Stimulated activated CD8-positive, alpha-beta memory T cell treated with anti-CD3 and anti-CD28 coated beads, Interleukin-4, amount 100 ng/mL, for 48 hours (primary cell): ENCODE results near the gene DLG3.

Source experiments
- DNase-seq: peaks from one replicate; pipeline ENCODE4 v3.0.0-alpha.2; 2020

Gene DLG3

DNA sequence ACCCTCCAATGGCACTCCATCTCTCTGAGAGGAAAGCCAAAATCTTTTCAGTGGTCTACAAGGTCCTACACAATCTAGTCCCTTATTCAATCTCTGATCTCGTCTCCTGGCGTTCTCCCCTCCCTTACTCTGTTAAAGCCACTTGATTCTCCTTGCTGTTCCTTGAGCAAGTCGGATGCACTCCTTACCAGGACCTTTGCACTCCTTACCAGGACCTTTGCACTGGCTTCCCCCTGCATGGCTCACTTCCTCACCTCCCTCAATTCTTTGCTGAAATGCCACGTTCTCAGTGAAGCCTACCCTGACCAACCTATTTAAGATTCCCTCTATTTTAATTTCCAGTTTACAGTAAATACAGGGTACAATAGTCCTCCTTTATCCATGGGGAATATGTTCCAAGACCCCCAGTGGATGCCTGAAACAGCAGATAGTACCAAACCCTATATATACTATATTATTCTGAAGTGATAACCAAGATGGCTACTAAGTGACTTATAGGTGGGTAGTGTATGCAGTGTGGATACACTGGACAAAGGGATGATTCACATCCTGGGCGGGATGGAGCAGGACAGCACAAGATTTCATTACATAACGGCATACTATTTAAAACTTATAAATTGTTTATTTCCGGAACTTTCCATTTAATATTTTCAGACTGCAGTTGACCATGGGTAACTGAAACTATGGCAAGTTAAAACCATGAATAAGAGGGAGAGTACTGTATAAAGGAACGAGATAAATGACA, 6.5 kb upstream of the DLG3 start:
- DNase-seq: no peak

- DNase-seq: no peak
Measured at GRCh38 chrX:70439016-70439415, 5.6 kb upstream of the DLG3 start.

DNA sequence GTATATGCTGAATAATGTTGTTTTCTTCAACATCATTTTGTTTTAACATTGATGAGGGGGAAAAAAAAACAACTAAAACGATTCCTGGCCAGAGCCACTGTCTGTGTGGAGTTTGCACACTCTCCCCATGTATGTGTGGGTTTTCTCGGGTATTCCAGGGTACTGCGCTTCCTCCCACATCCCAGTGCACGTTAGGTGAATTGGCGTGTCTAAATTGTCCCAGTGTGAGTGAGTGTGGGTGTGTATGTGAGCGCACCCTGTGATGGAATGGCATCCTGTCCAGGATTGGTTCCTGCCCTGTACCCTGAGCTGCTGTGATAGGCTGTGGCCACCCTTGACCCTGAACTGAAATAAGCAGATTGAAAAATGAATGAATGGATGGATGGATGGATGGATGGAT, 2.4 kb upstream of the DLG3 start:
- DNase-seq: no peak

DNA sequence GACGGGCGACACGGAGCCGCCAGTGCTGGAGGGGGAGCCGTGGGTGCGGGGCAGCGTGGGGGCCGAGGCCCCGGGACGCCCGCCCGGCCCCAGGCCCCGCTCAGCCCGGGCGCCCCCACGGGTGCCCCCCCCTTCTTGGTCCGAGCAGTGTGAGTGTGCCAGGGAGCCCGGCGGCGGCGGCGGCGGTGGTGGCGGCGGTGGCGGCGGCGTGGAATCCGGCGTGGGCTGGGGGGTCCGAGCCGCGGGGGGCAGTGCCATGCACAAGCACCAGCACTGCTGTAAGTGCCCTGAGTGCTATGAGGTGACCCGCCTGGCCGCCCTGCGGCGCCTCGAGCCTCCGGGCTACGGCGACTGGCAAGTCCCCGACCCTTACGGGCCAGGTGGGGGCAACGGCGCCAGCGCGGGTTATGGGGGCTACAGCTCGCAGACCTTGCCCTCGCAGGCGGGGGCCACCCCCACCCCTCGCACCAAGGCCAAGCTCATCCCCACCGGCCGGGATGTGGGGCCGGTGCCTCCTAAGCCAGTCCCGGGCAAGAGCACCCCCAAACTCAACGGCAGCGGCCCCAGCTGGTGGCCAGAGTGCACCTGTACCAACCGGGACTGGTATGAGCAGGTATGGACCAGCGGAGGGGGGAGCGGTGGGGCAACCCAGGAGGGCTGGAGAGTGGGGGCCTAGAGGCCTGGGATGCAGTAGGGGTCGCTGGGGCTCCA, 466 bp downstream of the DLG3 start:
- no peak for DNase-seq

DNA sequence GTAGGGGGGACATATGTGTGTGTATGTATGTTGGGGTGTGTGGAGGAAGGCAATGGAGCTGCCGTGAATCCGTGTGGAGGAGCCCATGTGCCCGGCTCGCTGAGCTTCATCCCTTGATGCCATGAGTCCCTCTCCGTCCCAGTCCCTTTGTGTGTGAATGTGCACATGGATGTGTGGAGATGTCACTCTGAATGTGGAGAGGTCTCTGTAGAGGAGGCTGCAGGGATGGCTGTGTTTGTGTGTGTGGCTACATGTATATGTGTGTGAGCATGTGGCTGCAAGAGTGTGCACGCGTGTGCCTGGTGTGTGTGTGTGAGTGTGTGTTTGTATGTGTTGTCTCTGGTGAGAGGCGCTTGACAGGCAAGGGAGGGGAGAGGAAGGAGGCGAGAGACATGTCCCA, 1.3 kb downstream of the DLG3 start:
- no peak for DNase-seq

DNA sequence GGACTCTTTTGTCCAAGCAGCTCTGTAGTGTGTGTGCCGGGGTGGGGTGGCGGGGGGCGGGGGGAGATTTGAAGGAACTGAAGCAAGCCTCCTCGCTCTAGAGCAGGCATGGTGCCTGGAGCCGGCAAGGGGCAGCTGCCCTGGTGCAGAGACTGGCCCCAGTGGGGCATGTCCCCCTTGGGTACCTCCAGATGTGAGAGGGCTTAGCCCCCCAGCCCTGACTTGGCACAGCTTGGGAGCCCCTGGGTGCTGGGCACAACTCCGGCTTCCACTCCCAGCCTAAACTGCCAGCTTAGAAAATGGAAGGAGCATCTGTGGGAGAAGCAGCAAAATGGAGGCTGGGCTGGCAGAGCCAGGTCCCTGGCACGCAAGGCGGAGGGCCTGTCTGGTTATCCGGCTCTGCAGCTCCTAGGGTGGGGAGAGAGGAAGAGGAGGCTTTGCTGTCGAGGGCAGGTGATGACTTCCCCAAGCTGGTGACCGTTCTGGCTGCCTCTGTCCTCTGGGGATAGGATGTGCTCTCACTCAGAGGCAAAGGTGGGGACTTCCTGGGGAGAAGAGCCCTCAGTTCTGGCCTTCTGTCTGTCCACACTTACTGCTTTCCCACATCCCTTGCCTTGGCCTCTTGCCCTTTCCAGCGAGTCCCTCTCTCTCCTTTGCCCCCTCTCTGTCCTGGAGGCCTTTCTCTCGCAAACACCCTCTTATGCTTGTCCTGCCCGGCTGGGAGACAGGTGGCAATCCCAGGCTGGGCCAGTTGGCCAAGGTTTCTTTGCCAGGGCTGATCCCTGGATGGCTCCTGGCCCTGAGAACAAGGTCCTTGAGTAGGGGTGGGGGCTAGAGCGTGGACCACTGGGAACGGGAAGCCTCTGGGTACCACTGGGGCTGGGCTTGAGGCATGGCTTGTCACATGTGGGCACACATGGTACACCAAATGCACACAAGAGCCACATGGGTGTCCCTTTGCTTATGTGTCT, 2.0 kb downstream of the DLG3 start:
- DNase-seq: no peak

GRCh38 chrX:70449457-70449966, 4.9 kb downstream of the DLG3 start:
- DNase-seq: no peak

GRCh38 chrX:70452143-70452733, 7.6 kb downstream of the DLG3 start:
- peak; percentile 74 for DNase-seq

DNA sequence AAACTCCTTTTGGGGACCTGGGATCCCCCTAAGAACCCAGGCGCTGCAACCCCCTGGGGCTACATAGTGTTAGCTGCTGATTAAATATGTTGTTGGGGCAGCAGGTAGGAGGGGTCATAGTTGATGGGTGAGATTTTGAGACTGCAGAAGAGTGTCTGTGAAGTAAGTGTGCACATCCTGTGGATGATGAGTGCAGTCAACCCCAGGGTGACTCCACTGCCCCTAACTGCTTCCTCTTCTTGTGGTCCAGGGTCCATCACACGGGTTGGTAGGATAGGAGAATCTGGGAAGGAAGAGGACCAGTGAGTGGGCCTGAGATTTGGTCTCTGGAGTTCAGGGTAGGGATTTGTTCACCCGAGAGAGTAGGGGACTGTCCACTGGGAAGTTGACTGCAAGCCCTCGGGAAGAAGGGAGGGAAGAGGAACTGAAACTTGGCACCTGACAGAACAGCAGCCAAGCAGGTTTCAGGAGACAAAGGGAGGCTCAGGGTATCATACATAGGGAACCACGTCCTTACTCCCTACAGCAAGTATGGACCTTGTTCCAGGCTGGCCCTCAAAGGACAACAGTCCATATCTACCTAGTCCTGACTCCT, 8.5 kb downstream of the DLG3 start:
- no peak for DNase-seq

GRCh38 chrX:70454441-70455365, 10.1 kb downstream of the DLG3 start:
- DNase-seq: peak; percentile 76

DNA sequence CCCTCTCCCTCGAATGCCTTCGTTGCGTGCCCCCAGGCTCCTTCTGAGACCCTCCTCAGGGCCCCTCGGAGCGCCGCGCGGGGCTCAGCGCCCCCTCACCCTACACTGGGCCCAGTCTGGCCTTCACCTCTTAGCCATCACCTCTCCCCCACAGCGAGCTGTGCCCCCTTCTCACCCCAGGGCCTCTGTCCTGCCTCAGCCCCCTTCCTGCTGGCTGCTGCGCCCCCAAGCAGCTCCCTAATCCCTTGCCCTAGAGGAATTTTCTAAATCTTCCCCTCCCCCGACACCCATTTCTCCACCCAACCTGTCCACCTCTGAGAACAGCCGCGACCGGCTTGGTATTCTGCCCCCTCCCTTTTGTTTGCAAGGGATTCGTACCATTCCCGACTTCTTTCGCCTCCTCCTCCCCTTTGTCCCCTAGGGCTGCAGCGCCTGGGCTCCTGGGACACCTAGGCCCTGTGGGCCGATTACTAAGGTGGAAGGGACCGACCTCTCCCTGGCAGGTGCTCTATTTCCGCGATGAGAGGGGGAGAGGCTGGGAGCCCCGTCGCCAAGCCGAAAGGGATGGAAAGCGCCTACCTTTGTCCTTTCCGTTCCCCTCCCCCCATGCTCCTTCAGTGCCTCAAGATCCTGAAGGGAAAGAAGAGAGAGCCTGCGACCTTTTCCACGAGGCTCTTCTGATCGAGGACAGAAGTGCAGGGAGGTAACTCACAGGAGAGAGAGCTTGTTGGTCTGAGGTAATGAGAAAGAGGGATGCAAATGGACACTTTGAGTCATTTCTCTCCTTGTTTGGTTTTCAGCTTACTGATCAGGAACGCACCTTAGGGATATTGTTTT, 10.9 kb downstream of the DLG3 start:
- DNase-seq: no peak

GRCh38 chrX:70456256-70456655, 11.6 kb downstream of the DLG3 start:
- DNase-seq: no peak

DNA sequence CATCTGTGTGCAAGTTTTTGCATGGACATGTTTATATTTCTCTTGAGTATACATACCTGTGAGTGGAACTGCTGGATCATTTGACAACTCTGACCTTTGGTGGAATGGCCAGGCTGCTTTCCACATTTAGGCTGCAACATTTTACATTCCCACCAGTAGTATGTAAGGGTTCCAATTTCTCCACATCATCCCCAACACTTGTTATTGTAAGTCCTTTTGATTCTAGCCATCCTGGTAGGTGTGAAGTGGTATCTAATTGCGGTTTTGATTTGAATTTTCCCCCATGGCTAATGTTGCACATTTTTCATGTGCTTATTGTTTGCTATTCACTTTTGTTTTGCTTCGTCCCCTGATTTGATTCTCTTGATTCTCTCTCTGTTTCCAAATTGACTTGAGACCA, 16.4 kb downstream of the DLG3 start:
- DNase-seq: no peak

DNA sequence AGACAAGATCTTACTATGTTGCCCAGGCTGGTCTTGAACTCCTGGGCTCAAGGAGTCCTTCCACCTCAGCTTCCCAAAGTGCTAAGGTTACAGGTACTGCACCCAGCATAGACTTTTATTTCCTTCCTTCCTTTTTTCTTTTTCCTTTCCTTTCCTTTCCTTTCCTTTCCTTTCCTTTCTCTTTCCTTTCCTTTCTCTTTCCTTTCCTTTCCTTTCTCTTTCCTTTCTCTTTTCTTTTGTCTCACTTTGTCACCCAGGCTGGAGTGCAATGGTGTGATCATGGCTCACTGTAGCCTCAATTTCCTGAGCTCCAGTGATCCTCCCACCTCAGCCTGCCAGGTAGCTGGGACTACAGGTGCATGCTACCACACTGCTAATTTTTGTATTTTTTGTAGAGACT, 19.4 kb downstream of the DLG3 start:
- DNase-seq: no peak

DNA sequence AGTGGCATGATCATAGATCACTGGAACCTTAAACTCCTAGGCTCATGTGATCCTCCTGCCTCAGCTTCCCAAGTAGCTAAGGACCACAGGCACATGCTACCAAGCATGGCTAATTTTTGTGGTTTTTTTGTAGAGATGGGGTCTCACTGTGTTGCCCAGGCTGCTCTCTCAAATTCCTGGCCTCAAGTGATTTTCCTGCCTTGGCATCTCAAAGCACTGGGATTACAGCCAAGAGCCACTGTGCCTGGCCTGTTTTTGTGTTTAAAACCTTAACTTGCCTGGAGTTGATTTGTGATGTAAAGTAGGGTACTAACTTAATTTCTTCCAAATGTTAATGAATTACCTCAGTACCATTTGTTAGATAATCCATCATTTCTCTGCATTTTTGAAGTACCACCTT, 22.3 kb downstream of the DLG3 start:
- no peak for DNase-seq

- DNase-seq: no peak
Measured at GRCh38 chrX:70468709-70469108, 24.1 kb downstream of the DLG3 start.

GRCh38 chrX:70470850-70471289, 26.2 kb downstream of the DLG3 start:
- no peak for DNase-seq

DNA sequence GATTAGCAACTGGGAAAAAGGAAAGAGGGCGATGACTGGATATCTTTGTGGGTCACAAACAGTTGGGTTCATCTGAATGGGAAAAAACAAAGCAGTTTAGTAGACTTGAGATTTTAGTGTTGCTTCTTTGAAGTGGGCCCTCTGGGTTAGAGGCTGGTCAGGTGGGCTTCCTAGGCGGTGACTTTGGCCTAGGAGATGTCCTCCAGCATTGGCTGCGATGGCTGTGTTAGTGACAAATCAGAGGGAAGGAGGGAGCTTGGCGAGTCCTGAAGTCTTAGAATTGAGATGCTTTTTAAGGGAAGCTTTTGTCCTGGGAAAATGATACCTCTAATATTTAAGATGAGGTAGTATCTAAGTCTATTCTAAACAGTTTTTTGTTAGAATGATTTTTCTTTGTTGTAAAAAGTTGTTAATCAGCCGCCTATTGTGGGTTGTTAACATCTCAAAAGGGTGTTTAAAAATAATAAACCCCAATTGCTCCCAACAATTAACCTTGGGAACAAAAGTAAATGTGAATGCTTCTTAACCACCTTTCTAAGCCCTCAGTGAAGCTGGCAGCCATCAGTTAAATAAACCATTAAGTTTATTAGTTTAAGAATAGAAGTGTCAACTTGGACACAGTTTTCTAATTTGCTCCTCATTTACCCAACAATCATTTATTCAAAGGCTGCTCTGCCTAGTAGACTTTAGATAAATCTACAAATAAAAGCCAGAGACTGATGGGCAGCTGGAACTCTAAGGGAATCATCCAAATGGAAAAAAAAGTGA, 31.7 kb downstream of the DLG3 start:
- DNase-seq: no peak

- DNase-seq: no peak
Measured at GRCh38 chrX:70476934-70477733, 32.5 kb downstream of the DLG3 start.
